Daoy (cell line): ENCODE measurements around the gene WFDC1. TPM values are rescaled to one million over a fixed set of nuclear protein-coding genes. Genes with fewer than 3 reads are reported as not detected.
"Not testable (repeated sequence)": the region's sequence is repeated elsewhere in the genome, so short reads cannot be mapped to it uniquely, and the experiment has no call there.

ENCODE experiments used
- DNase-seq: peaks from one replicate; pipeline ENCODE4 v3.0.0-alpha.2; 2015; ENCODE audit warnings: low read depth
- total RNA-seq: library from RNA; depleted of rRNA; stranded (reverse); fragments of >200 nt; shearing (Covaris generic); gene quantifications from 2 replicates; pipeline ENCODE4 v1.2.3, GENCODE V29; 2014

Gene WFDC1
- total RNA-seq, 1 experiment from 2014 or later: not detected

GRCh38 chr16:84327926-84328505 lies 33.3 kb downstream of the WFDC1 start:
- DNase-seq: no peak

GRCh38 chr16:84329016-84329415 lies 34.3 kb downstream of the WFDC1 start:
- DNase-seq: no peak

GRCh38 chr16:84329843-84330684 lies 35.4 kb downstream of the WFDC1 start:
- DNase-seq: peak; percentile 46

- no peak for DNase-seq
These were observed 36.0 kb downstream of the WFDC1 start for GRCh38 chr16:84330685-84331050.

GRCh38 chr16:84331998-84332780 lies 37.5 kb downstream of the WFDC1 start:
- DNase-seq: peak; percentile 64

- no peak for DNase-seq
These were observed 38.5 kb downstream of the WFDC1 start for GRCh38 chr16:84332975-84333684.

- DNase-seq: no peak
These were observed 39.4 kb downstream of the WFDC1 start for GRCh38 chr16:84334058-84334457.

GRCh38 chr16:84334482-84334881 lies 39.8 kb downstream of the WFDC1 start:
- DNase-seq: no peak

- not testable (repeated sequence) for DNase-seq
These were observed 42.6 kb downstream of the WFDC1 start for GRCh38 chr16:84337236-84337635.

GRCh38 chr16:84339311-84339710 lies 44.6 kb downstream of the WFDC1 start:
- DNase-seq: no peak

GRCh38 chr16:84339766-84340165 lies 45.1 kb downstream of the WFDC1 start:
- DNase-seq: no peak

GRCh38 chr16:84340325-84341040 lies 45.8 kb downstream of the WFDC1 start:
- no peak for DNase-seq

GRCh38 chr16:84341528-84342295 lies 47.0 kb downstream of the WFDC1 start:
- DNase-seq: no peak

GRCh38 chr16:84343800-84344199 lies 49.1 kb downstream of the WFDC1 start:
- DNase-seq: not testable (repeated sequence)

GRCh38 chr16:84344781-84345180 lies 50.1 kb downstream of the WFDC1 start:
- DNase-seq: no peak

GRCh38 chr16:84347161-84347560 lies 52.5 kb downstream of the WFDC1 start:
- DNase-seq: no peak

- DNase-seq: no peak
These were observed 53.8 kb downstream of the WFDC1 start for GRCh38 chr16:84348386-84348888.

GRCh38 chr16:84349862-84350684 lies 55.4 kb downstream of the WFDC1 start:
- no peak for DNase-seq

GRCh38 chr16:84350685-84351400 lies 56.2 kb downstream of the WFDC1 start:
- no peak for DNase-seq
